IPS-NIHi11 (cell line): ENCODE results near the gene SUZ12.
"Not testable (repeated sequence)": the region's sequence is repeated elsewhere in the genome, so short reads cannot be mapped to it uniquely, and the experiment has no call there.

Experiments used
- DNase-seq: peaks from one replicate; pipeline ENCODE4 v3.0.0; 2012; ENCODE audit warnings: mixed read lengths, low spot score

Gene SUZ12

DNA sequence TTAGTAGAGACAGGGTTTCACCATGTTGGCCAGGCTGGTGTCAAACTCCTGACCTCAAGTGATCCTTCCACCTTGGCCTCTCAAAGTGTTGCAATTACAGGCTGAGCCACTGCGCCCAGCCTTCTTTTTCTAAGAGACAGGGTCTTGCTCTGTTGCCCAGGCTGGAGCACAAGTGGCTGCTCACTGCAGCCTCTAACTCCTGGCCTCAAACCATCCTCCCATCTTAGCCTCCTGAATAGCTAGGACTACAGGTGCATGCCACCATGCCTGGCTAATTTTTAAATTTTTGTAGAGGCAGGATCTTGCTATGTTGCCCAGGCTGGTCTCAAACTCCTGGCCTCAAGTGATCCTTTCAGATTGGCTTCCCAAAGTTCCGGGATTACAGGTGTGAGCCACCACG lies 15.1 kb downstream of the SUZ12 start:
- not testable (repeated sequence) for DNase-seq

DNA sequence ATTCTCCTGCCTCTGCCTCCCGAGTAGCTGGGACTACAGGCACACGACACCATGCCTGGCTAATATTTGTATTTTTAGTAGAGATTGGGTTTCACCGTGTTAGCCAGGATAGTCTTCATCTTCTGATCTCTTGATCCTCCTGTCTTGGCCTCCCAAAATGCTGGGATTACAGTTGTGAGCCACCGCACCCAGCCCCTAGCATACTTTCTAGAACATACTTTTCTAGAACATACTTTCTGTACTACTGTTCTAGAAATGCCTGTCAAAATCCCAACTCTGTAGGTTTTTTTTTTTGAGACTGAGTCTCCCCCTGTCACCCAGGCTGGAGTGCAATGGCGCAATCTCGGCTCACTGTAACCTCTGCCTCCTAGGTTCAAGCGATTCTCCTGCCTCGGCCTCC lies 27.3 kb downstream of the SUZ12 start:
- not testable (repeated sequence) for DNase-seq

DNA sequence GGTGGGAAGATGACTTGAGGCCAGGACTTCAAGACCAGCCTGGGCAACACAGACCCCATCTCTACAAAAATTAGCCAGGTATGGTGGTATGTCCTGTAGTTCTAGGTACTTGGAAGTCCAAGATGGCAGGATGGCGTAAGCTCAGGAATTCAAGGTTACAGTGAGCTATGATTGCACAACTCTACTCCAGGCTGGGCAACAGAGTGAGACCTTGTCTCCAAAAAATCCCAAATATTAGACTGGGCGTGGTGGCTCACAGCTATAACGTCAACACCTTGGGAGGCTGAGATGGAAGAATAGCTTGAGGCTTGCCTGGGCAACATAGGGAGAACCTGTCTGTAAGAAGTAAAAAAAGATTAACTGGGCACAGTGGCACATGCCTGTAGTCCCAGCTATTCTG lies 30.8 kb downstream of the SUZ12 start:
- no peak for DNase-seq

DNA sequence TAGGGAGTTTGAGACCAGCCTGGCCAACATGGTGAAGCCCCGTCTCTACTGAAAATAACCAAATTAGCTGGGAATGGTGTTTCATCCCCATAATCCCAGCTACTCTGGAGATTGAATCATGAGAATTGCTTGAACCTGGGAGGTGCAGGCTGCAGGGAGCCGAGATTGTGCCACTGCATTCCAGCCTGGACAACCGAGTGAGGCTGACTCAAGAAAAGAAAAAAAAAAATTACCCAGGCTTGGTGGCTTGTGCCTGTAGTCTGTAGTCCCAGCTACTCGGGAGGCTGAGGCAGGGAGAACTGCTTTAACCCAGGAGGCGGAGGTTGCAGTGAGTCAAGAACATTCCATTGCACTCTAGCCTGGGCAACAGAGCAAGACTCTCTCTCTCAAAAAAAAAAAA lies 33.6 kb downstream of the SUZ12 start:
- DNase-seq = not testable (repeated sequence)

DNA sequence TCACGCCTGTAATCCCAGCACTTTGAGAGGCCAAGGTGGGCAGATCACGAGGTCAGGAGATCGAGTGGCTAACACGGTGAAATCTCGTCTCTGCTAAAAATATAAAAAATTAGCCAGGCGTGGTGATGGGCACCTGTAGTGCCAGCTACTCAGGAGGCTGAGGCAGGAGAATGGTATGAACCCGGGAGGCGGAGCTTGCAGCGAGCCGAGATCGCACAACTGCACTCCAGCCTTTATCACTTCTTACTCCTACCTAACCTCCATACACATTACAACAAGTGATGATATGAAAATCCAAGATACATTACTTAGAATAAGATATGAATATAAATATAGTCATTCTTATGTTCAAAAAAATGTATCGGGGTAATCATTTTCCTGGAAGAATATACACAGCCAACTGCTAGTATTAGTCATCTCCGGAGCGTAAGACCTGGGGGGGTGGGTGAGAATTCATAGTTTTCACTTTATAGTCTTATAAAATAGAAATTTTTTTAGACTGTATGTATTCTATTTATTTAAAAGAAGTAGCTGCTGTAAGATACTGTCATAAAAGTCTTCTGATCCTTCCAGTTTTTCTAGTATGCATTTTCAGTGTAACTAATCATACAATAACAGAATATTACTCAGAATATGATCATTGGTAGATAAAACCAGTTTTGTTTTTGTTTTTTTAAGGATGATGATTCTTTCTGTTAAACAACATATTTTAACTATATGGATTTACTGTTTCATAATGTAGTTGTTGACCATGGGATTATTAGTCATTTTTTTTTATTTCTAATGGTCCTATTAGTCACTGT lies 37.7 kb downstream of the SUZ12 start:
- not testable (repeated sequence) for DNase-seq

DNA sequence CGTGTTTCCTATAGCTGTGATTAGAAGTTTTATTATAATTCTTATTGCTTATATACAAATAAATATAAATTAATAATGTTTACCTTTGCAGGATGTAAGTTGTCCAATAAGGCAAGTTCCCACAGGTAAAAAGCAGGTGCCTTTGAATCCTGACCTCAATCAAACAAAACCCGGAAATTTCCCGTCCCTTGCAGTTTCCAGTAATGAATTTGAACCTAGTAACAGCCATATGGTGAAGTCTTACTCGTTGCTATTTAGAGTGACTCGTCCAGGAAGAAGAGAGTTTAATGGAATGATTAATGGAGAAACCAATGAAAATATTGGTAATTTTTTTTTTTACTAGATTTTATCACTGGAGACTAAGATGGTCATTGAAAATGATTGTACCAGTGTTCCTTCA lies 38.6 kb downstream of the SUZ12 start:
- not testable (repeated sequence) for DNase-seq

DNA sequence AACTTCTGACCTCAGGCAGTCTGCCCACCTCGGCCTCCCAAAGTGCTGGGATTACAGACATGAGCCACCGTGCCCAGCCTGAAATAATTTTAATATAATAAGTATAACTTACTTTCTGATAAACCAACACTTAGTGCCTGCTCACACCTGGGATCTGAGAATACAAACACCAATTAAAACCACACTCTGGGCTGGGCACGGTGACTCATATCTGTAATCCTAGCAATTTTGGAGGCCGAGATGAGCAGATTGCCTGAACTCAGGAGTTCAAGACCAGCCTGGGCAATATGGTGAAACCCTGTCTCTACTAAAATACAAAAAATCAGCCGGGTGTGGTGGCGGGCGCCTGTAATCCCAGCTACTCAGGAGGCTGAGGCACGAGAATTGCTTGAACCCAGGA lies 55.0 kb downstream of the SUZ12 start:
- not testable (repeated sequence) for DNase-seq

DNA sequence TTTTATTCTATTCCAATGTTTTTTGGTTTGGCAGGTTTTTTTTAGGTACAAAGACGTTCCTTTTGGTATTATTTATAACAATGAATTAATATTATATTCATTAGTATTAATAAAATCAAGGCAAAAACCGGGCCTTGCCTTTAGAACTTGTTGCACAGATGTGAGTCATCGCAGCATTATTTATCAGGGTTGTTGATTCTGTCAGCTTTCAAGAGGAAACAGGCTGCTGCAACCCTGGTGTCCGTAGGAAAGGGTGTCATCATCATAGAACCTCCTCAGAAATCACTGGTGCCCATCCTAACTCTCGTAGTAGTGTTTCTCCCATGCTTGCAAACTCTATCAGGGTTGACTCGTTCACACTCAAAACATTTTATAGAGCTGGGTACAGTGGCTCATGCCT lies 60.2 kb downstream of the SUZ12 start:
- no peak for DNase-seq

DNA sequence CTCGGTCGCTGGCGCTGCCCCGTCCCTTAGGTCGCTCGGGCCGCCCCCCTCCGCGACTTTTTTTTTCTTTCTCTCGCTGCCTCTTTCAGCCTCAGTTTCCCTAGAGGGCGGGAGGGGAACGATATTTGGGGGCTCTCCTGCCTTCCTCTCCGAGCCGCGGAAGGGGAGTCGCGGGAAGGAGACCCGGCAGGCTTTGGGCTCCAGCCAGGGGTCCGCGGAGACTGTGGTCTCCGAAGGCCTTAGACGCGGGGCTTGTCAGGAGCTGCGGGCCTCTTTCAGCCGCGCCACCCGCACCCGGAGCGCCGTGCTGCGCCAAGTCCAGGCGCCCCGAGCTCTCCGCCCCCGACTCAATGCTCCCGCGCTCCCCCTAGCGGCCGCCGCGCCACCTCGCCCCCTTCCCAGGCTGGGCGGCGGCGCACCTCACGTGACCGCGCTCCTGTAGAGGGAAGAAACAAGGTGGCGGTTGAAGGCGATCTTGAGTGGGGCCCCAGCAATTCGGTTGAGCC lies 70.2 kb downstream of the SUZ12 start, which contains the start of gene LRRC37B:
LRRC37B (plus strand) TSS at position 427 of the 506 bp plus-strand sequence. CDS start 14,010 bp downstream, outside the sequence.
- peak; percentile 91 for DNase-seq

DNA sequence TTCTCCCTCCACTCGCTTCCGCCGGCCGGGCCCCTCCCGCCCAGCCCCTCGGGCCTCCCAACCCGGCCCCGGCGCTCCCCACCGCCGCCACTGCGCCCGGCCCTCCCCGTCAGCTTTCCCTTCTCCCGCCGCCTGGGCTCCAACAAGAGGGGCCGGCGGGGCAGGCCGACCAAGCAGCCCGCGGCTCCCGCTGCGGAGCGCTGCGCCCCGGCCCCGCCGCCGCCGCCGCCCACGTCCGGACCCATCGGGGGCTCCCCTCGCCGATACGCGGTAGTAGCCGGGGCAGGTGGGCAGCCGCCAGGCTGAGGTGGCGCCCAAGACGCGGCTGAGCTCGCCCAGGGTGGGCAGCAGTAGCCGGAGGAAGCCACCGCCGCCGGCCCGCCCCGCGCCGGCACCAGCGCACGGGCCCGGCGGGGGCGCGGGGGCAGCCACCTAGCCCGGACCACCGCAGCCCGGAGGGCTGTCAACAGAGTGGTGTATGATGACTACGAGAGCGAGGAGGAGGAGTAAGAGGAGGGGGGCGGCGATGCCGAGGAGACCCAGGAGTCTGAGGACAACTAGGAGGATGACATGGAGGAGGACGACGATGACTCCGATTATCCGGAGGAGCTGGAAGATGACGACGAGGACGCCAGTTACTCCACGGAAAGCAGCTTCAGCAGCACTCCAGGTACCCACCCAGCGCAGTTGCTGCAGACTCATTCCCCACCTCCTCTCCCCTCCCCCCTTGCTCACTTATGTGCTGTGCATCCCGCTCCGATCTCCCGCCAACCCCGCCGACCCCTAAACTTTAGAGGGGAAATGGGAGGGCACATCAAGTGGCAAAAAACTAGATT lies 70.9 kb downstream of the SUZ12 start:
- peak; percentile 64 for DNase-seq

DNA sequence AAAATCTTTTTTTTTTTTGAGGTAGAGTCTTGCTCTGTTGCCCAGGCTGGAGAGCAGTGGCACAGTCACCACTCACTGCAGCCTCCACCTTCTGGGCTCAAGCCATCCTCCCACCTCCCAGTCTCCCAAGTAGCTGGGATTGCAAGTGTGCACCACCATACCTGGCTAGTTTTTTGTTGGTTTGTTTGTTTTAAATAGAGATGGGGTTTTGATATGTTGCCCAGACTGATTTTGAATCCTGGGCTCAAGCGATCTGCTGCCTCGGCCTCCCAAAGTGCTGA lies 72.4 kb downstream of the SUZ12 start:
- DNase-seq = no peak

DNA sequence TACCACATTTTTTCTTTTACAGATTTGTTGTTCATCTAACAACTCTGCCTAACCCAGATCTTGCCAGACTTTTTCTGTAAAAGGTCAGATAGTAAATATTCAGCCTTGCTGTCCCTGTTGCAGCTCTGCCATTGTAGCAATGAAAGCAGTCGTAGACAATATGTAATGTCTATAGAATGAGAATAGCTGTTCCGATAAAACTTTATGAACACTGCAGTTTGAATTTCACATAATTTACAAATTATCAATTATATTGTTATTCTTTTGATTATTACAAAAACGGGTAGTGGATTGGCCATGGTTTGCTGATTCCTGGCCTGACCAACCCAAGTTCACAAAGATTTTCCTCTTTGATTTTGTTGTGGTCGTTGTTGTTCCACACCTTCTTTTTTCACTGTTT lies 73.3 kb downstream of the SUZ12 start:
- DNase-seq = no peak

DNA sequence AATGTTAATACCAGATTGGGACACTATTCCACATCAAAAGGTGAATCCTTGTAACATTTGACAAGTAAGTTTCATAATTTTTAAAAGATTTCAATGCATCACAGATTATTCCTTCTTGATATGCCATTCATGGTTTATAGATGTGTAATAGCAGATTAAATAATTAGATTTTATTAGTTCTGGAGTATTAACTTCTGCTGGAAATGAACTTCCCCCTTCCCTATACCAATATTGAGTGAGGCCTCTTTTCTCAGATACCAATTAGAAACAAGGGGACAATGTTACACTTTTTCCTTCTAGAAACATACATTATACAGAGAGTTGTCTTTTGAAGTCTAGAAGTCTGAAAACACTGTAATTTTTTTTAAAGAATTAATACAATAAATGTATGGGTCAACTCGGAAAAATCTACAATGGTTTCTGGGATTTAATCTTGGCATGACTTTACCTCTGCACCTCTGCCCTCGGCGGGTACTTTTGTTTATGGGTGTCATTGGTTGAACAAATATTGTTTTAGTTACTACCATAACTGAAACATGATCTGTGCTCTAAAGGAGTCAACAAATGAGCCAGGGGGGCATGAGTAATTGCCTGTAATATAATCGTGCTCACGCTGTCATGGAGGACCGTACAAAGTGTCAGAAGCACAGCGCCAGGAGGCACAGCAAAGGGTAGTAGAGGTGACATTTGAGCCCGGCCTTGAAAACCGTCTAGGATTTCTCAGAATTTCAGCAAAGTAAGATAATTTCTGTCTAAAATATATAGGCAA lies 78.6 kb downstream of the SUZ12 start:
- no peak for DNase-seq

DNA sequence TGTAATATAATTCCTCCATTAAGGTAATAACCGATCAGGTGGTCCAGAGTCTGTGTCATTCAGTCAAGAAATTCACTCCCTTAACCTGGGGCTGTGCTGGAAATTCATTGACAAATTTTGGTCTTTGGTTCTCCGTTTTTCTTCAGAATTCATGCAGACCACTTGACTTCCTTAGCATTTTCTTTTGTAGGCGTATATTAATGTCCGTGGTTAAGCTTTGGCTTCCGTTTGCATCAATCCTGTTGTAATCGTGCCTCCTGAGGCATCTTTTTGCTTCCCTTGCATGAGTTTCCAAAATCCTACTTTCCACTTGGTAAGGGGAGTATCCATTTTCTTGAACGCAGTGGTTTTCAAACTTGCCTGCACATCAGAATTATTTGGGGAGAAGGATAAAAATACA lies 79.4 kb downstream of the SUZ12 start:
- no peak for DNase-seq

DNA sequence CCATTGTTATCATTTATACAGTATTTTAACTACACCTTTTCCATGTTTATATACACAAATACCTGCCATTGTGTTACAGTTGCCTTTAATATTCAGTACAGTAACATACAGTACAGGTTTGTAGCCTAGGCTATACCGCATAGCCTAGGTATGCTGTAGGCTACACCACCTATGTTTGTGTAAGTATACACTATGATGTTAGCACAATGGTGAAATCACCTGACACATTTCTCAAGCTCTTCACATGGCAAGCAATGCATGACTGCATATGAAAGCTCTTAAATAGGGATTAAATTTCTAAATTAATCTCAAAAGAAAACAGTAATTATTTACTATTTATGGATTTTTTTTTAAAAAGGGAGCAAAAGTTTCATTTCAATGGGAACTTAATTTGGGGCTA lies 82.4 kb downstream of the SUZ12 start:
- DNase-seq = no peak

DNA sequence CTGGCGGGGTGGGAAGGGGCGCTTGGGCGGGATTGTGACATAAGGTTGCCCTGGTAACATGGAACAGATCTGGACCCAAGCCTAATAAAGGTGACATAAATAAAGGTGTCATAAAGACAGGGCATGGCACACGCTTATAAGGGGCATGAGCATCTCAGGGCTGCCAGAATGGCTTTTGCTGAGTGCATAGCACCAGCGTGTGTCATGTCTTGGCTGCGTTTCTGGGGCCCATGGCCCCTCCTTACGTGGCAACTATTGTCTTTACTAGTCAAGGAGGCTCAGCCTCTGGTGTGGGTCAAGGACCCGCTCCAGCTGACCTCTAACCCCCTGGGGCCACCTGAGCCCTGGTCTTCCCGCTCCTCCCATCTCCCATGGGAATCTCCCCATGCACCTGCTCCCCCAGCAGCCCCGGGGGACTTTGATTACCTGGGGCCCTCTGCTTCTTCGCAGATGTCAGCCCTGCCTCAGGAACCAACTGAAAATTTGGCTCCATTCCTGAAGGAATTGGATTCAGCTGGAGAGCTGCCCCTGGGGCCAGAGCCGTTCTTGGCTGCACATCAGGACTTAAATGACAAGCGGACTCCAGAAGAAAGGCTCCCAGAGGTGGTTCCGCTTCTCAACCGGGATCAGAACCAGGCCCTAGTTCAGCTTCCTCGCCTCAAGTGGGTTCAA lies 84.3 kb downstream of the SUZ12 start:
- DNase-seq = no peak

DNA sequence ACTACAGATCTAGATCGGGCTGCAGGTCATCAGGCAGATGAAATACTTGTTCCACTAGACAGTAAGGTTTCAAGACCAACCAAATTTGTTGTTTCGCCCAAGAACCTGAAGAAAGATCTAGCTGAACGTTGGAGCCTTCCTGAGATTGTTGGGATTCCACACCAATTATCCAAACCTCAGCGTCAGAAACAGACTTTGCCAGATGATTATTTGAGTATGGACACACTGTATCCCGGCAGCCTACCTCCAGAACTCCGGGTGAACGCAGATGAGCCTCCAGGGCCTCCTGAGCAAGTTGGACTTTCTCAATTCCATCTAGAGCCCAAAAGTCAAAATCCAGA lies 84.8 kb downstream of the SUZ12 start:
- no peak for DNase-seq

DNA sequence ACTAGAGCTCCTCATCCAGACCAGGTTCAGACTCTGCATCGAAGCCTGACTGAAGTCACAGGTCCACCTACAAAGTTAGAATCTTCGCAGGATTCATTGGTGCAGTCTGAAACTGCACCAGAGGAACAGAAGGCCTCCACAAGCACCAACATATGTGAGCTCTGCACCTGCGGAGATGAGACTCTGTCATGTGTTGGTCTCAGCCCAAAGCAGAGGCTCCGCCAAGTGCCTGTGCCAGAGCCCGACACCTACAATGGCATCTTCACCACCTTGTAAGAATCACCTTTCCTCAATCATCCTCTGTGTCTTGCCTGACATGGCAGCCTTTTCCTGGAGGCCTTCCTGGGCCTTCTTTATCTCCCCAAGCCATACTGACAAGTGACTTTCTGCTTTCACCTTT lies 85.7 kb downstream of the SUZ12 start:
- DNase-seq = not testable (repeated sequence)

DNA sequence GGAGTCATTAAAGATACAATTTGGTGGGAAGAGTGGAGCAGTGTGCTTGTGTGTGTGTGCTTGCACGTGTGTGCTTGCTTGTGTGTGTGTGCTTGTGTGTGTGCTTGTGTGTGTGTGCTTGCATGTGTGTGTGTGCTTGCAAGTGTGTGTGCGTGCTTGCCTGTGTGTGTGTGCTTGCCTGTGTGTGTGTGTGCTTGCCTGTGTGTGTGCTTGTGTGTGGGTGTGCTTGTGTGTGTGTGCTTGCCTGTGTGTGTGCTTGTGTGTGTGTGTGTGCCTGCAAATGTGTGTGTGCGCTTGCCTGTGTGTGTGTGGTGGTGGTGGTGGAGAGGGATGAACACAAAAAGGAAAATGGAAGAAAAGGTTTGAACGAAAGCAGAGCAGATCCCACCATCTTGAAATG lies 90.5 kb downstream of the SUZ12 start:
- not testable (repeated sequence) for DNase-seq

DNA sequence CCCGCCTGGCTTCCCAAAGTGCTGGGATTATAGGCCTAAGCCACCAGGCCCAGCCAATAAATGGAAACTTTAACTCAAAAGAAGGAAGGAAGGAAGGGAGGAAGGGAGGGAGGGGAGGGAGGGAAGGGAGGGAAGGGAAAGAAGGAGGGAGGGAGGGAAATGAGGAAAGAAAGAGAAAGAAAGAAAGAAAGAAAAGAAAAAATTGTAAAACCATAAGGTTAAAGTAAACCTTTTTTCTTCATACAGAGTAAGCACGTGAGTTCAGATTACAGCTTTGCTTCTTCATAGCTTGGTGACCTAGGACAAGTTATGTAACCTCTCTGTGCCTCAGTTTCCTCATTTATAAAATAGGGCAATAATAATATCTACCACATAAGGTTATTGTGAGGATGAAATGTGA lies 96.4 kb downstream of the SUZ12 start:
- DNase-seq = no peak

DNA sequence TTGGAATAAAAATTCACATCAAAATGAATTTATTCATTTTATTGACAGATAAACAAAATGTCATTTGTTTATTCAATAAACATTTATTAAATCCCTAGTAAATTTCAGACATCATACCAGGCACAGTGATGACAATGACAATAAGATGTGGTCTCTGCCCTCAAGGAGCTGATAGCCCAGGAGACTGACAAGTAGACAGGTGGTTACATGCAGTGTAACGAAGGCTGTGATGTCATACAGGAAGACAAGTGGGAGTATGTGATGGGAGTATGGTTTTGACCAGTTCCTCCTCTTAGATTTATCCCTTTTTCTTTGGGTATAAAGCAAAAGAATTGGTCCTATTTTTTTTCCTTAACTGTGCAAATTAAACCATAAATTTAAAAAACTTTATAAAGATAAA lies 97.0 kb downstream of the SUZ12 start:
- DNase-seq = not testable (repeated sequence)

DNA sequence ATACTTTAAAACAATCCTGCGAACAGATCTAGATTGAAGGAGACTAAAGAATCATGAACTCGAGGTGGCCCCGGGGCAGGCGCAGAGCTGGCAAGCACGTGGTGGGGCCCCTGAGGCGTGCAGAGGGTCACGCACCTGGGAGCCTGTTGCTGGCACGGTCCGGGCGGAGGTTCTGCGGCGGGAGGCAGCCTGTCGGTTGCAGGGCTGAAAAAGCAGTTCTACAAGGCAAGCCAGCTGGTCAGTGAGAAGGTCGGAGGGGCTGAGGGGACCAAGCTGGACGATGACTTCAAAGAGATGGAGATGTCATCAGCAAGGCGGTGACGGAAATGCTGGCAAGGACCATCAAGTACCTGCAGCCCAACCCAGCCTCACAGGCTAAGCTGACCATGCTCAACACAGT lies 103.4 kb downstream of the SUZ12 start:
- DNase-seq = not testable (repeated sequence)
